HL-60 (cell line): ENCODE measurements around the gene DBNDD1.

Experiments used
- DNase-seq, 2 experiments: peaks; one replicate each; pipeline ENCODE4 v3.0.0-alpha.2; 2010 to 2020; ENCODE audit warnings: low read depth in 1 of 2, low spot score in 1 of 2
- H3K27ac ChIP-seq: fragments of 250-450 bp; sonication (Bioruptor Pico); replicated peaks from 2 replicates; pipeline ENCODE4 v1.5.1; 2020; ENCODE audit warnings: mild to moderate bottlenecking, moderate library complexity
- H3K27me3 ChIP-seq: fragments of 250-450 bp; sonication (Bioruptor Pico); 2 replicates; pipeline ENCODE4 v1.5.1; 2021; ENCODE audit warnings: mild to moderate bottlenecking, moderate library complexity; ENCODE audit not compliant: insufficient read depth, poor library complexity, severe bottlenecking
- H3K4me3 ChIP-seq: replicated peaks from 2 replicates; pipeline ENCODE4 v1.5.1; 2011; ENCODE audit warnings: mild to moderate bottlenecking, control low read depth, low read length; ENCODE audit not compliant: insufficient read depth
- GABPA ChIP-seq: IDR thresholded peaks from 2 replicates; pipeline ENCODE4 v1.6.1; 2012; ENCODE audit warnings: low read depth
- POLR2AphosphoS5 ChIP-seq: IDR thresholded peaks from 2 replicates; pipeline ENCODE4 v1.6.1; 2012; ENCODE audit warnings: low read depth
- REST ChIP-seq: IDR thresholded peaks from 2 replicates; pipeline ENCODE4 v1.6.1; 2012; ENCODE audit warnings: low read depth; ENCODE audit not compliant: insufficient replicate concordance
- SPI1 ChIP-seq: IDR thresholded peaks from 2 replicates; pipeline ENCODE4 v1.6.1; 2012; ENCODE audit warnings: low read depth, mild to moderate bottlenecking, borderline replicate concordance
- TF ChIP-seq, protein P1 (sequence below): IDR thresholded peaks from one replicate; pipeline ENCODE4 v1.5.1; 2011; ENCODE audit warnings: low read length, control low read depth, inconsistent platforms; ENCODE audit not compliant: insufficient read depth

DBNDD1 gene

DNA sequence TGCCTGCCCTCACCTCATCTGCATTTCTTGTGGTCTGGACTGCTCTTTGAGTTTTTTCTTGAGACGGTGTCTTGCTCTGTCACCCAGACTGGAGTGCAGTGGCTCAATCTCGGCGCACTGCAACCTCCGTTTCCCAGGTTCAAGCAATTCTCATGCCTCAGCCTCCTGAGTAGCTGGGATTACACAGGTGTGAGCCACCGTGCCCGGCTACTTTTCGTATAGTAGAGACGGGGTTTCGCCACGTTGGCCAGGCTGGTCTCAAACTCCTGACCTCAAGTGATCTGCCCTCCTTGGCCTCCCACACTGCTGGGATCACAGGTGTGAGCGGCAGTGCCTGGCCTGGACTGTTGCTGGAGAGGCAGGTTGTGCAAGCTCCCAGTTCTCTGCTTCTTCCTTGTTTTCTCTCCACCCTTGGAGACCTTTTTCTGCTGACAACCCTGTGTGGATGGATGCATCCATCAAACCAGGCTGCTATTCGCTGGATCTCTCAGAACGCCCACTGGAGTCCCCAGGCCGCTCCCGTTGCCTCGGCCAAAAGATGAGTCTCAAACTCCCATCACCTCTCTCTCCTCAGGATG, 22.7 kb upstream of the DBNDD1 start:
- no peaks in the 10 kb centered on the region for H3K27me3 ChIP-seq
- H3K27ac ChIP-seq: no peak overlapping the region
- no peak for TF ChIP-seq REST
- no peak for TF ChIP-seq GABPA
- TF ChIP-seq SPI1: no peak
- no peak for TF ChIP-seq POLR2AphosphoS5
- TF ChIP-seq, protein P1, sequence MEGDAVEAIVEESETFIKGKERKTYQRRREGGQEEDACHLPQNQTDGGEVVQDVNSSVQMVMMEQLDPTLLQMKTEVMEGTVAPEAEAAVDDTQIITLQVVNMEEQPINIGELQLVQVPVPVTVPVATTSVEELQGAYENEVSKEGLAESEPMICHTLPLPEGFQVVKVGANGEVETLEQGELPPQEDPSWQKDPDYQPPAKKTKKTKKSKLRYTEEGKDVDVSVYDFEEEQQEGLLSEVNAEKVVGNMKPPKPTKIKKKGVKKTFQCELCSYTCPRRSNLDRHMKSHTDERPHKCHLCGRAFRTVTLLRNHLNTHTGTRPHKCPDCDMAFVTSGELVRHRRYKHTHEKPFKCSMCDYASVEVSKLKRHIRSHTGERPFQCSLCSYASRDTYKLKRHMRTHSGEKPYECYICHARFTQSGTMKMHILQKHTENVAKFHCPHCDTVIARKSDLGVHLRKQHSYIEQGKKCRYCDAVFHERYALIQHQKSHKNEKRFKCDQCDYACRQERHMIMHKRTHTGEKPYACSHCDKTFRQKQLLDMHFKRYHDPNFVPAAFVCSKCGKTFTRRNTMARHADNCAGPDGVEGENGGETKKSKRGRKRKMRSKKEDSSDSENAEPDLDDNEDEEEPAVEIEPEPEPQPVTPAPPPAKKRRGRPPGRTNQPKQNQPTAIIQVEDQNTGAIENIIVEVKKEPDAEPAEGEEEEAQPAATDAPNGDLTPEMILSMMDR: no peak
- H3K4me3 ChIP-seq: no peak overlapping the region
- no peak for DNase-seq

DNA sequence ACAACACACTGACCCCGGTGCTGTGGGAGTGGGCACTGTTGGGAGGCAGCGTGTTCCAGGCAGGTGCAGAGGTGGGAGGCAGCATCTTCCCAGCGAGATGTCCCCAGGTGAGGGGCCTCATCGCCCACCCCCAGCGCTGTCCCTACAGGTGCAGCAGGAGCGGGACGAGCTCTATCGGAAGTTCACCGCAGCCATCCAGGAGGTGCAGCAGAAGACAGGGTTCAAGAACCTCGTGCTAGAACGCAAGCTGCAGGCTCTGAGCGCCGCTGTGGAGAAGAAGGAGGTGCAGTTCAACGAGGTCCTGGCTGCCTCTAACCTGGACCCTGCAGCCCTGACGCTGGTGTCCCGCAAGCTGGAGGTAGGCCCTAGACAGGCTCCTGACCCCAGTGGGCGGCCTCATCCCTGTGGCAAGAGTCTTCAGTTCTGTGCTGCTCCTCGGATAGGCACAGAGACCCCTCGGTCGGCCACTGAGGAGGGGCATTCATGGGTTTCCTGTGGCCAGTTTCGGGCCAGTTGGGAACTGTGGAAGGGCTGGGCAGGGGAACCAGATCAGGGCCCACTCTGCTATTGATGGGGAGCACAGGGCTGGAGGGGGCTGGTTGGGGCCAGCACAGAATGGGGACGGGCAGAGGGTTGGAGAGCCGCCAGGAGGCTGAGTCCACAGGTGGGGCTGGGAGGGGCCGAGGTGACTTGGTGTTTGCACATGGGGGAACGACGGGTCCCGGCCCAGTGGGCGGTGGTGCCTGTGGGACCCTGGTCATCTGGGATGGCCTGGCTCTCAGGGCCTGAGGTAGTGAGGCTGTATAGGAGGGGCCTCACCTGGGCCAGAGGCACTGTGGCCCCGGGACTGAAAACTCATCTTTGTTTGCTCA, 21.1 kb upstream of the DBNDD1 start:
- no peaks in the 10 kb centered on the region for H3K27me3 ChIP-seq
- no peak overlapping the region for H3K4me3 ChIP-seq
- no peak for DNase-seq
- TF ChIP-seq REST (no peak), POLR2AphosphoS5 (no peak), SPI1 (no peak), GABPA (no peak)
- TF ChIP-seq, protein P1: no peak
- no peak overlapping the region for H3K27ac ChIP-seq

- H3K27me3 ChIP-seq: no peaks in the 10 kb centered on the region
- no peak overlapping the region for H3K27ac ChIP-seq
Observed at GRCh38 chr16:90037276-90037675, 18.0 kb upstream of the DBNDD1 start.

More at GRCh38 chr16:90037276-90037675, 18.0 kb upstream of the DBNDD1 start:
- DNase-seq: no peak
- TF ChIP-seq REST (no peak), POLR2AphosphoS5 (no peak)
- H3K4me3 ChIP-seq: no peak overlapping the region
